Activated naive CD8-positive, alpha-beta T cell treated with anti-CD3 and anti-CD28 coated beads, Interleukin-2, amount 10 ng/mL, durations not matched to agents 7 days and 5 days (primary cell): ENCODE measurements around the gene TRERF1. TPM values are rescaled to one million over a fixed set of nuclear protein-coding genes. Genes with fewer than 3 reads are reported as not detected.
"Not testable (repeated sequence)": the region's sequence is repeated elsewhere in the genome, so short reads cannot be mapped to it uniquely, and the experiment has no call there.

Experiments used
- ATAC-seq: fragments of 150-1000 bp; cut with Tn5 transposase; one replicate; pipeline ENCODE4 v1.10.0; 2021; ENCODE audit warnings: low read depth, moderate library complexity
- POLR2A ChIA-PET: fragments of 350-600 bp; sonication (Branson Sonifier 250); formaldehyde crosslinking; loops from one replicate; lab custom pipeline; 2021; ENCODE audit warnings: antibody characterized with exemption; lab: Charles Lee
- DNase-seq: peaks from one replicate; pipeline ENCODE4 v3.0.0; 2021
- H3K27ac Mint-ChIP-seq: one replicate; pipeline ENCODE4 v1.8.0; 2022; ENCODE audit warnings: mild to moderate bottlenecking, mixed read lengths
- H3K27me3 Mint-ChIP-seq: one replicate; pipeline ENCODE4 v1.8.0; 2022; ENCODE audit warnings: mild to moderate bottlenecking, moderate library complexity, mixed read lengths
- H3K36me3 Mint-ChIP-seq: one replicate; pipeline ENCODE4 v1.8.0; 2021; ENCODE audit warnings: mild to moderate bottlenecking, mixed read lengths
- H3K4me1 Mint-ChIP-seq: one replicate; pipeline ENCODE4 v1.8.0; 2021; ENCODE audit warnings: mixed read lengths
- H3K4me3 Mint-ChIP-seq: one replicate; pipeline ENCODE4 v1.8.0; 2022; ENCODE audit warnings: mild to moderate bottlenecking, moderate library complexity, mixed read lengths
- H3K9me3 Mint-ChIP-seq: one replicate; pipeline ENCODE4 v1.8.0; 2021; ENCODE audit warnings: mixed read lengths
- total RNA-seq, 2 experiments: library from RNA; stranded (reverse); gene quantifications; one replicate each; pipeline ENCODE4 v1.2.3, GENCODE V29; 2021

Gene TRERF1
- total RNA-seq, 2 experiments from 2014 or later, result 21.4 to 21.6 TPM

GRCh38 chr6:42326248-42326647 lies 125.5 kb downstream of the TRERF1 start:
- ATAC-seq, result no peak
- peaks cover 17% of the 10 kb centered on the region for H3K36me3 Mint-ChIP-seq

DNA sequence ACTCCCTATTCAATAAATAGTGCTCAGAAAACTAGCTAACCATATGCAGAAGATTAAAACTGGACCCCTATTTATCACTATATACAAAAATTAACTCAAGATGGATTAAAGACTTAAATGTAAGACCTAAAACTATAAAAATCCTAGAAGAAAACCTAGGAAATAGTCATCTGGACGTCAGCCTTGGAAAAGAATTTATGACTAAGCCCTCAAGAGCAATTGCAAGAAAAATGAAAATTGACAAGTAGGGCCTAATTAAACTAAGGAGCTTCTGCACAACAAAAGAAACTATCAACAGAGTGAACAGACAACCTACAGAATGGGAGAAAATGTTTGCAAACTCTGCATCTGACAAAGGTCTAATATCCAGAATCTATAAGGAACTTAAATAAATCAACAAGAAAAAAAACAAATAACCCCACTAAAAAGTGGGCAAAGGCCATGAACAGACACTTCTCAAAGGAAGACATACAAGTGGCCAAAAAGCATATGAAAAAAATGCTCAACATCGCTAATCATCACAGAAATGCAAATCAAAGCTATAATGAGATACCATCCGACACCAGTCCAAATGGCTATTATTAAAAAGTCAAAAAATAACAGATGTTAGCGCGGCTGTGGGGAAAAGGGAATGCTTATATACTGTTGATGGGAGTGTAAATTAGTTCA lies 126.9 kb downstream of the TRERF1 start:
- POLR2A ChIA-PET, DNase-seq, H3K4me3 Mint-ChIP-seq, ATAC-seq, H3K27me3 Mint-ChIP-seq, H3K27ac Mint-ChIP-seq, H3K4me1 Mint-ChIP-seq, H3K9me3 Mint-ChIP-seq: not testable (repeated sequence)
- peaks cover 13% of the 10 kb centered on the region for H3K36me3 Mint-ChIP-seq

More at GRCh38 chr6:42326248-42326647, 125.5 kb downstream of the TRERF1 start:
- H3K9me3 Mint-ChIP-seq, result peaks cover 5% of the 10 kb centered on the region
- no peak for DNase-seq
- H3K27ac Mint-ChIP-seq, result no peak overlapping the region
- H3K4me1 Mint-ChIP-seq, result peaks cover 11% of the 10 kb centered on the region
- POLR2A ChIA-PET, result no interaction called here
- H3K4me3 Mint-ChIP-seq, result no peak overlapping the region
- no peaks in the 10 kb centered on the region for H3K27me3 Mint-ChIP-seq

- H3K27me3 Mint-ChIP-seq, result no peaks in the 10 kb centered on the region
- DNase-seq (no peak), ATAC-seq (no peak)
- no peak overlapping the region for H3K27ac Mint-ChIP-seq
- H3K9me3 Mint-ChIP-seq, result peaks cover 6% of the 10 kb centered on the region
- H3K4me1 Mint-ChIP-seq, result peaks cover 5% of the 10 kb centered on the region
- no peak overlapping the region for H3K4me3 Mint-ChIP-seq
- POLR2A ChIA-PET, result no interaction called here
- H3K36me3 Mint-ChIP-seq, result peaks cover 13% of the 10 kb centered on the region
These were observed 129.1 kb downstream of the TRERF1 start for GRCh38 chr6:42322676-42323075.

DNA sequence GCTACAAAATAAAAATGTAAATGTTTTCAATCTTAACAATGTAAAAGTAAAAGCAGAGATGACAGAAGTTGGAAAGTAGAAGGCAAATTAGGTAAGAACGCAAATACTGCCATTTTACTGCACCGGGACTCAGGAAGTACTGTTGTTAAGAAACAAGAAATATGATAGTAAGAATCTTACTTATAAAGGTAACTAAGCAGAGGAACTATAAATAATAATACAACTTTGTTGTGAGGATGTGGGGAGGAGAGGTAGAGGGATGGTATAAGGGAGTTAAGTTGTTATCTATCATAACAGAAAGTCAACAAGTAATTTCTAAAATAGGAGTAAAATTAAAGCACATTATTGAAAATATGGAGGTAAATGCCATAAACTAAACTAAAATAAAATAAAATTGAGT lies 129.8 kb downstream of the TRERF1 start:
- no peak for DNase-seq
- Mint-ChIP-seq H3K4me3 (no peak overlapping the region), H3K4me1 (peaks cover 6% of the 10 kb centered on the region), H3K36me3 (peaks cover 10% of the 10 kb centered on the region), H3K9me3 (peaks cover 6% of the 10 kb centered on the region), H3K27me3 (no peaks in the 10 kb centered on the region), H3K27ac (no peak overlapping the region)
- POLR2A ChIA-PET, result no interaction called here
- ATAC-seq, result no peak

- Mint-ChIP-seq H3K9me3 (peaks cover 6% of the 10 kb centered on the region), H3K36me3 (peaks cover 10% of the 10 kb centered on the region), H3K4me3 (no peak overlapping the region), H3K4me1 (peaks cover 5% of the 10 kb centered on the region), H3K27me3 (no peaks in the 10 kb centered on the region), H3K27ac (no peak overlapping the region)
- no peak for DNase-seq
- POLR2A ChIA-PET, result no interaction called here
- ATAC-seq, result no peak
These were observed 131.0 kb downstream of the TRERF1 start for GRCh38 chr6:42320762-42321161.

DNA sequence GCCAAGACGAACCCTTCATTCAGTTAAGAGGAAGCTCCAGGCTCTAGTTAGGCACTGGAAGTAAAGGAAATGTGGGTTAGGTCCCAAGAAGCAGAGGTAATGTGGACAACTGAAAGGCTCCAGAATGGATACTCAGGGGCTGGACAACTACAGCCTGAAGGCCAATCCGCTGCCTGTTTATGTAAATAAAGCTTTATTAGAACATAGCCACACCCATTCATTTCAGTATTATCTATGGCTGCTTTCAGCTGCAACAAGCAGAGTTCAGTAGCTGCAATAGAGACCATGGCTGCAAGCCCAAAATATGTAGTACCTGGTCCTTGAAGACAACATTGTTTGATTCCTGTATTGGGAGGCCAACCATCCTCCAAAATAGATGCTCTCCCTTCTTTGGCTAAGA lies 133.2 kb downstream of the TRERF1 start:
- H3K27ac Mint-ChIP-seq, result no peak overlapping the region
- peaks cover 12% of the 10 kb centered on the region for H3K4me1 Mint-ChIP-seq
- peaks cover 4% of the 10 kb centered on the region for H3K9me3 Mint-ChIP-seq

GRCh38 chr6:42316981-42317380 lies 134.7 kb downstream of the TRERF1 start:
- Mint-ChIP-seq H3K4me3 (no peak overlapping the region), H3K27me3 (no peaks in the 10 kb centered on the region), H3K4me1 (peaks cover 12% of the 10 kb centered on the region), H3K27ac (no peak overlapping the region), H3K9me3 (peaks cover 4% of the 10 kb centered on the region), H3K36me3 (peaks cover 5% of the 10 kb centered on the region)
- POLR2A ChIA-PET, result no interaction called here
- ATAC-seq (no peak), DNase-seq (no peak)

More for the DNA sequence above, 133.2 kb downstream of the TRERF1 start:
- POLR2A ChIA-PET, result no interaction called here
- ATAC-seq, result no peak
- no peak overlapping the region for H3K4me3 Mint-ChIP-seq
- no peak for DNase-seq
- H3K27me3 Mint-ChIP-seq, result no peaks in the 10 kb centered on the region
- H3K36me3 Mint-ChIP-seq, result peaks cover 5% of the 10 kb centered on the region

GRCh38 chr6:42315991-42316970 lies 135.4 kb downstream of the TRERF1 start:
- Mint-ChIP-seq H3K27ac (no peak overlapping the region), H3K4me3 (no peak overlapping the region), H3K4me1 (peaks cover 12% of the 10 kb centered on the region), H3K27me3 (no peaks in the 10 kb centered on the region), H3K36me3 (peaks cover 6% of the 10 kb centered on the region), H3K9me3 (peaks cover 2% of the 10 kb centered on the region)
- no peak for DNase-seq
- POLR2A ChIA-PET, result no interaction called here
- ATAC-seq, result no peak

DNA sequence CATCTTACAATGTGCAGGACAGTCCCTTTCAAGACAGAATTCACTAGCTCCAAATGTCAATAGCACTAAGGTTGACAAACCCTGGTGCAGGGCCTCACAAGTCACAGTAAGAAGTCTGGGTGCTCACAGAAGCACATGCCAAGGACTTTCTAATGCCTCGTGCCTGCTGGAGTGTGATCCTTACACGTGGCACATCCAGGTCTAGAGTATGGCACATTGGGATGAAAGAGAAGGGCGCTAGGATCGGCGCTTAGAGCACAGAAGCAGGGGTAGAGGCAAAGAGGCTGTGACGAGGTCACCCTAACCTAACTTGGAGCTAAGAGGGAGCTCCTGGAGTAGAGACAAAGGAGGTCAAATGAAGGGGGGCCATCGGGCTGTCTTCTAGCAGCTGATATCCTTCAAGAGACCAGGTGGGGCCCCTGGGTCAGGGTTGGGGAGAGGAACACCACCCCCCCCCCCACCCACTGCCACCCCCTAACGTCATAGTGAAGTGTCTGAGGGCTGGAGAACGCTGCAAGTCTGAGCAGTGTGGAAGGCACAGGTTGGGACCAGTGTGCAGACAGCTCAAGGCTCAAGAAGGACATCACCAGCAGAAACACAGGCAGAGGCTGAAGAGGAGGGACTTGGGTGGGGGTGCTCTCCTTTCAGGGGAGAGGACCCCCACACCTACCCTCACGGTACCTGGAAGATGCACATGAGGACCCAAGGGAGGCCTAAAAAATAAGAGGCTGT lies 136.3 kb downstream of the TRERF1 start:
- POLR2A ChIA-PET, result no interaction called here
- no peak for ATAC-seq
- Mint-ChIP-seq H3K27me3 (no peaks in the 10 kb centered on the region), H3K9me3 (no peaks in the 10 kb centered on the region), H3K36me3 (peaks cover 8% of the 10 kb centered on the region), H3K27ac (no peak overlapping the region), H3K4me1 (peaks cover 12% of the 10 kb centered on the region), H3K4me3 (no peak overlapping the region)
- no peak for DNase-seq

- ATAC-seq (no peak), DNase-seq (no peak)
- Mint-ChIP-seq H3K4me3 (no peak overlapping the region), H3K27ac (no peak overlapping the region), H3K4me1 (peaks cover 12% of the 10 kb centered on the region), H3K27me3 (no peaks in the 10 kb centered on the region), H3K36me3 (peaks cover 8% of the 10 kb centered on the region), H3K9me3 (no peaks in the 10 kb centered on the region)
- POLR2A ChIA-PET, result no interaction called here
These were observed 137.0 kb downstream of the TRERF1 start for GRCh38 chr6:42314571-42315258.

GRCh38 chr6:42313941-42314570 lies 137.7 kb downstream of the TRERF1 start:
- DNase-seq, result no peak
- Mint-ChIP-seq H3K27me3 (no peaks in the 10 kb centered on the region), H3K27ac (no peak overlapping the region), H3K36me3 (peaks cover 8% of the 10 kb centered on the region), H3K4me3 (no peak overlapping the region), H3K4me1 (peaks cover 12% of the 10 kb centered on the region), H3K9me3 (no peaks in the 10 kb centered on the region)
- POLR2A ChIA-PET, result no interaction called here
- no peak for ATAC-seq

GRCh38 chr6:42313038-42313437 lies 138.7 kb downstream of the TRERF1 start:
- no peak for ATAC-seq
- POLR2A ChIA-PET, result no interaction called here

More at GRCh38 chr6:42313038-42313437, 138.7 kb downstream of the TRERF1 start:
- Mint-ChIP-seq H3K27ac (no peak overlapping the region), H3K9me3 (no peaks in the 10 kb centered on the region), H3K27me3 (no peaks in the 10 kb centered on the region), H3K4me1 (peaks cover 12% of the 10 kb centered on the region), H3K4me3 (no peak overlapping the region), H3K36me3 (peaks cover 9% of the 10 kb centered on the region)
- no peak for DNase-seq
